Stimulated activated CD8-positive, alpha-beta memory T cell treated with anti-CD3 and anti-CD28 coated beads, Interleukin-4, amount 100 ng/mL, for 24 hours (primary cell): Measurements from ENCODE around the gene BCAS3.
"Not testable (repeated sequence)": the region's sequence is repeated elsewhere in the genome, so short reads cannot be mapped to it uniquely, and the experiment has no call there.

Experiments used
- DNase-seq: peaks from one replicate; pipeline ENCODE4 v3.0.0-alpha.2; 2020; ENCODE audit warnings: low read depth

BCAS3 gene

GRCh38 chr17:61130330-61130729 is 452.7 kb downstream of the BCAS3 start:
- no peak for DNase-seq

- no peak for DNase-seq
Observed at GRCh38 chr17:61131585-61131984, 453.9 kb downstream of the BCAS3 start.

- DNase-seq, result no peak
Observed at GRCh38 chr17:61132524-61132923, 454.9 kb downstream of the BCAS3 start.

GRCh38 chr17:61133853-61134252 is 456.2 kb downstream of the BCAS3 start:
- DNase-seq, result no peak

- DNase-seq, result no peak
Observed at GRCh38 chr17:61134551-61135235, 457.0 kb downstream of the BCAS3 start.

GRCh38 chr17:61135782-61136181 is 458.1 kb downstream of the BCAS3 start:
- no peak for DNase-seq

- no peak for DNase-seq
Observed at GRCh38 chr17:61136296-61136695, 458.6 kb downstream of the BCAS3 start.

GRCh38 chr17:61139219-61139618 is 461.6 kb downstream of the BCAS3 start:
- peak; percentile 11 for DNase-seq

- DNase-seq, result no peak
Observed at GRCh38 chr17:61140081-61140786, 462.6 kb downstream of the BCAS3 start.

GRCh38 chr17:61143026-61143425 is 465.4 kb downstream of the BCAS3 start:
- DNase-seq, result no peak

- DNase-seq, result no peak
Observed at GRCh38 chr17:61144137-61144536, 466.5 kb downstream of the BCAS3 start.

GRCh38 chr17:61144617-61145564 is 467.2 kb downstream of the BCAS3 start:
- DNase-seq, result no peak

- not testable (repeated sequence) for DNase-seq
Observed at GRCh38 chr17:61146833-61147232, 469.2 kb downstream of the BCAS3 start.

GRCh38 chr17:61149106-61149825 is 471.6 kb downstream of the BCAS3 start:
- no peak for DNase-seq

- no peak for DNase-seq
Observed at GRCh38 chr17:61149862-61150362, 472.3 kb downstream of the BCAS3 start.

- DNase-seq, result no peak
Observed at GRCh38 chr17:61150686-61151299, 473.1 kb downstream of the BCAS3 start.

GRCh38 chr17:61152898-61153297 is 475.2 kb downstream of the BCAS3 start:
- no peak for DNase-seq

- no peak for DNase-seq
Observed at GRCh38 chr17:61155590-61156237, 478.1 kb downstream of the BCAS3 start.

GRCh38 chr17:61157246-61157886 is 479.7 kb downstream of the BCAS3 start:
- DNase-seq, result no peak

- DNase-seq, result no peak
Observed at GRCh38 chr17:61158376-61158775, 480.7 kb downstream of the BCAS3 start.
